HG02571 (cell line): ENCODE results near the gene PEX26.
"Not testable (repeated sequence)": the region's sequence is repeated elsewhere in the genome, so short reads cannot be mapped to it uniquely, and the experiment has no call there.

ENCODE experiments used
- ATAC-seq: cut with Tn5 transposase; IDR thresholded peaks from one replicate; pipeline ENCODE4 v1.9.1; 2021; ENCODE audit warnings: mild to moderate bottlenecking, moderate library complexity; ENCODE audit not compliant: unreplicated experiment

Gene PEX26

GRCh38 chr22:18093661-18094060 is 15.9 kb downstream of the PEX26 start:
- ATAC-seq, result no peak

- ATAC-seq, result no peak
These were observed 17.5 kb downstream of the PEX26 start for GRCh38 chr22:18095101-18095805.

GRCh38 chr22:18096823-18097222 is 19.0 kb downstream of the PEX26 start:
- no peak for ATAC-seq

- ATAC-seq, result no peak
These were observed 23.0 kb downstream of the PEX26 start for GRCh38 chr22:18100781-18101180.

- no peak for ATAC-seq
These were observed 23.7 kb downstream of the PEX26 start for GRCh38 chr22:18101536-18101935.

GRCh38 chr22:18103527-18104269 is 25.9 kb downstream of the PEX26 start:
- no peak for ATAC-seq

- no peak for ATAC-seq
These were observed 26.8 kb downstream of the PEX26 start for GRCh38 chr22:18104566-18104965.

GRCh38 chr22:18105981-18106380 is 28.2 kb downstream of the PEX26 start:
- not testable (repeated sequence) for ATAC-seq

- ATAC-seq, result not testable (repeated sequence)
These were observed 29.0 kb downstream of the PEX26 start for GRCh38 chr22:18106550-18107341.

GRCh38 chr22:18108187-18108586 is 30.4 kb downstream of the PEX26 start:
- ATAC-seq, result no peak

- no peak for ATAC-seq
These were observed 31.8 kb downstream of the PEX26 start for GRCh38 chr22:18109410-18110193.

GRCh38 chr22:18110194-18110953 is 32.6 kb downstream of the PEX26 start, which contains the start of gene TUBA8:
Gene TUBA8, plus strand, starts transcription at chr22:18110809. Its CDS starts 57 bp downstream, at chr22:18110866.
- no peak for ATAC-seq

GRCh38 chr22:18110954-18111758 is 33.4 kb downstream of the PEX26 start:
- no peak for ATAC-seq

- ATAC-seq, result no peak
These were observed 34.1 kb downstream of the PEX26 start for GRCh38 chr22:18111759-18112330.

- ATAC-seq, result no peak
These were observed 34.6 kb downstream of the PEX26 start for GRCh38 chr22:18112440-18112839.

GRCh38 chr22:18113680-18114394 is 36.0 kb downstream of the PEX26 start:
- ATAC-seq, result no peak

- ATAC-seq, result no peak
These were observed 36.7 kb downstream of the PEX26 start for GRCh38 chr22:18114495-18114894.

- no peak for ATAC-seq
These were observed 37.3 kb downstream of the PEX26 start for GRCh38 chr22:18114976-18115652.
